ENCODE measurements around the gene SLC13A1.

- no peak for TF ChIP-seq CTCF (IDR thresholded peaks at IDR 0.05; ENCODE audit: borderline replicate concordance, extremely low read depth, low read length, poor library complexity, severe bottlenecking)
- no peak for TF ChIP-seq EZH2 (IDR thresholded peaks at IDR 0.05; ENCODE audit: borderline replicate concordance, low read depth, low read length, severe bottlenecking)
Measured at GRCh38 chr7:123143252-123144006, 56.3 kb downstream of the SLC13A1 start.

Measured in DND-41 (cell line).